Activated CD8-positive, alpha-beta memory T cell treated with anti-CD3 and anti-CD28 coated beads, Interleukin-2, amount 50 U/mL, for 48 hours (primary cell): Measurements from ENCODE around the gene FAM174B.
"Not testable (repeated sequence)": the region's sequence is repeated elsewhere in the genome, so short reads cannot be mapped to it uniquely, and the experiment has no call there.

ENCODE experiments used
- DNase-seq: peaks from one replicate; pipeline ENCODE4 v3.0.0-alpha.2; 2020

The FAM174B gene

GRCh38 chr15:92617549-92618520 lies 37.7 kb downstream of the FAM174B start:
- no peak for DNase-seq

GRCh38 chr15:92616621-92617548 lies 38.7 kb downstream of the FAM174B start:
- no peak for DNase-seq

GRCh38 chr15:92614791-92615785 lies 40.5 kb downstream of the FAM174B start:
- DNase-seq = no peak

GRCh38 chr15:92614301-92614700 lies 41.3 kb downstream of the FAM174B start:
- no peak for DNase-seq

- no peak for DNase-seq
These were observed 41.7 kb downstream of the FAM174B start for GRCh38 chr15:92613841-92614240.

- no peak for DNase-seq
These were observed 42.7 kb downstream of the FAM174B start for GRCh38 chr15:92612891-92613290.

- no peak for DNase-seq
These were observed 43.4 kb downstream of the FAM174B start for GRCh38 chr15:92611995-92612745.

GRCh38 chr15:92611150-92611549 lies 44.4 kb downstream of the FAM174B start:
- DNase-seq = no peak

GRCh38 chr15:92610101-92610520 lies 45.5 kb downstream of the FAM174B start:
- no peak for DNase-seq

GRCh38 chr15:92608866-92609700 lies 46.5 kb downstream of the FAM174B start:
- DNase-seq = no peak

- DNase-seq = not testable (repeated sequence)
These were observed 48.8 kb downstream of the FAM174B start for GRCh38 chr15:92606836-92607150.

GRCh38 chr15:92606126-92606835 lies 49.3 kb downstream of the FAM174B start:
- DNase-seq = no peak

- DNase-seq = no peak
These were observed 50.2 kb downstream of the FAM174B start for GRCh38 chr15:92605225-92605944.

- DNase-seq = no peak
These were observed 51.7 kb downstream of the FAM174B start for GRCh38 chr15:92603743-92604470.

GRCh38 chr15:92603278-92603677 lies 52.3 kb downstream of the FAM174B start:
- no peak for DNase-seq

- no peak for DNase-seq
These were observed 53.3 kb downstream of the FAM174B start for GRCh38 chr15:92602267-92602593.

GRCh38 chr15:92601592-92602266 lies 53.8 kb downstream of the FAM174B start:
- no peak for DNase-seq

GRCh38 chr15:92600856-92601255 lies 54.7 kb downstream of the FAM174B start:
- no peak for DNase-seq
